IPS-18a (cell line): ENCODE measurements around the gene FERMT1.
A peak's percentile ranks its signal among the peaks of the same experiment; 100 is the strongest.

Experiments used
- H3K27ac ChIP-seq: one replicate; pipeline ENCODE4 v1.5.1; 2013; ENCODE audit warnings: low read length
- H3K27me3 ChIP-seq: one replicate; pipeline ENCODE4 v1.6.1; 2013; ENCODE audit warnings: mild to moderate bottlenecking, low read length; ENCODE audit not compliant: control insufficient read depth, insufficient read depth
- H3K36me3 ChIP-seq: one replicate; pipeline ENCODE4 v1.6.1; 2013; ENCODE audit warnings: low read depth, low read length; ENCODE audit not compliant: control insufficient read depth
- H3K4me1 ChIP-seq: one replicate; pipeline ENCODE4 v1.6.1; 2013; ENCODE audit warnings: low read depth, low read length; ENCODE audit not compliant: control insufficient read depth
- H3K4me3 ChIP-seq: one replicate; pipeline ENCODE4 v1.5.1; 2013; ENCODE audit warnings: low read length
- H3K9ac ChIP-seq: one replicate; pipeline ENCODE4 v1.6.1; 2013; ENCODE audit warnings: mild to moderate bottlenecking, low read length, moderate library complexity
- H3K9me3 ChIP-seq: one replicate; pipeline ENCODE4 v1.6.1; 2013; ENCODE audit warnings: low read depth, low read length; ENCODE audit not compliant: control insufficient read depth

Gene FERMT1

DNA sequence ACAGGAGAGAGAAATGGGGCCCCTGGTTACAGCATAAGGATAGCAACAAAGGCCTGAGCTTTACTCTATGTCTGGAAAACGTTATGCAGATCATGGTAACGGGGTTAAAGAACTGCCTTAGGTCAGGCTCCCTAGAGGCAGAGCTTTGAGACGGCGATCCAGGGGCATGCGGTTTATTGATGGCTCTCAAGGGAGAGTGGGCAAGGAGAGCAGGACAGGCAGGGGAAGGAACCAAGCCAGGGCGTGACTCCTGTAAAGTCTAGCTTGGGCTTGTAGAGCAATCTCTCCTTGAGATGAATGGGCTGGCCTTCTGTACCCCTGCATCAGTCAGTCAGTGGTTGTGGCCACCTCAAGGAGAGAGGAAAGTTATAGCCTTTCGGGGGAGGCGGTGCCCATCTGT is 12.5 kb upstream of the FERMT1 start:
- H3K4me1 ChIP-seq: no peaks in the 10 kb centered on the region
- H3K27ac ChIP-seq: no peak overlapping the region
- H3K9ac ChIP-seq: no peak overlapping the region
- H3K4me3 ChIP-seq: no peak overlapping the region
- H3K36me3 ChIP-seq: no peaks in the 10 kb centered on the region
- H3K9me3 ChIP-seq: no peaks in the 10 kb centered on the region
- H3K27me3 ChIP-seq: no peaks in the 10 kb centered on the region

DNA sequence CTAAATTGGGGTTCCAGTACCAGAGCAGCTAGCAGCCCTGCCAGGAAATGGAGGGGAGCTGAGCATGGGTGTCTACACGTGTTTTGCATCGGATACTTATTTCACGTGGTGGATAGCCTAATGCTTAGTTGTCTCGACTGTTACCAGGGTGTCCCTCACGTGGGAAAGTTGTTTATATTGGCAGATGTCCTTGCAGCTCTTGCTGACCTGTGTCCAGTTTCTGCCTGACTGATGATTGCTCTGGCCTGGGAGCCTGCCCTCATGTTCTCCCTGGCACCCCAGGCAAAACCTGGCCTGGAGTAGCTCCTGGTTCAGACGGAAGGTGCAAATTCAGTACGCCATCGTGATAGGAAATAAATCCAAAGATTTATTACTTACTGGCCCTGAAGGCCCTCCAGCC is 11.8 kb upstream of the FERMT1 start:
- Histone ChIP-seq H3K36me3 (no peaks in the 10 kb centered on the region), H3K9ac (no peak overlapping the region), H3K27me3 (no peaks in the 10 kb centered on the region), H3K9me3 (no peaks in the 10 kb centered on the region), H3K27ac (no peak overlapping the region), H3K4me3 (no peak overlapping the region), H3K4me1 (no peaks in the 10 kb centered on the region)

DNA sequence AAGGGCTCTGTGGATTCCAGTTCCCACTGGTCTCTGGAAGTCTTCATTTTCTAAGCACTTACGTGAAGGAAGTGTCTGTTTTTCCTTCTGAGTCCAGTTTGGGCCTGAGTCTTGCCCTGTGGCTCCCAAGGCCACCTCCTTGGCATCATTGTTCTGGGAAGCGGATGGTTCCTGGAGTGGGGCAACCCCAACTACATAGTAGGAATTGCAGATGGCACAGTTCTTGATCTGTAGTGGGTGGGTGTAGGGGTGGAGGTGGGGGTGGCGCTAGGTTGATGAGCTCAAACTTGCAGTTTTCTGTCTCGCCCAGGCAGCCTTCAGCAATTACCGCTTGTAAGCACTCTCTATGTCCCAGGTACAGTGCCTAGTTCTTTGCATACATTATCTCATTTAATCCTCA is 7.2 kb upstream of the FERMT1 start:
- H3K9ac ChIP-seq: no peak overlapping the region
- no peaks in the 10 kb centered on the region for H3K4me1 ChIP-seq
- H3K9me3 ChIP-seq: no peaks in the 10 kb centered on the region
- no peak overlapping the region for H3K4me3 ChIP-seq
- no peaks in the 10 kb centered on the region for H3K27me3 ChIP-seq
- H3K36me3 ChIP-seq: no peaks in the 10 kb centered on the region
- H3K27ac ChIP-seq: no peak overlapping the region

DNA sequence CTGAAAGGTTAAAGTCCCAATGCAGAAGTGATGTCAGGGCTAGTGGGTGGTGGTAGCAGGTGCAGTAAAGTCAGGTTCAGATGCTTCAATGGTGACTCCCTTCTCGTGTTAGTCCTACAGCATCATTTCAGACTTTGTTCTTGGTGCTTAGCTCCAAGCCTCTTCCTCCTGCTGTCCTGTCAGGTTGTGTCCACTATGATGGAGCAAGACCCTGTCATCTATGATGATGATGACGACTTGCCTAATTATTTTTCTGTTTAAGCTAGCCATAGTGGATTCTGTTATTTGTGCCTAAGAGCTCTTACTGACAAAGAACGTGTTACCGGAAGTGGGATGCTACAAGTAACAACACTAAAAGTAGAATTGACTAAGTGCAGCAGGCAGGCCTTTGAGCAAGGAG is 5.0 kb upstream of the FERMT1 start:
- H3K36me3 ChIP-seq: no peaks in the 10 kb centered on the region
- H3K27ac ChIP-seq: no peak overlapping the region
- H3K4me1 ChIP-seq: peaks cover 7% of the 10 kb centered on the region
- no peaks in the 10 kb centered on the region for H3K9me3 ChIP-seq
- H3K27me3 ChIP-seq: peaks cover under 1% of the 10 kb centered on the region
- H3K9ac ChIP-seq: no peak overlapping the region
- H3K4me3 ChIP-seq: no peak overlapping the region

DNA sequence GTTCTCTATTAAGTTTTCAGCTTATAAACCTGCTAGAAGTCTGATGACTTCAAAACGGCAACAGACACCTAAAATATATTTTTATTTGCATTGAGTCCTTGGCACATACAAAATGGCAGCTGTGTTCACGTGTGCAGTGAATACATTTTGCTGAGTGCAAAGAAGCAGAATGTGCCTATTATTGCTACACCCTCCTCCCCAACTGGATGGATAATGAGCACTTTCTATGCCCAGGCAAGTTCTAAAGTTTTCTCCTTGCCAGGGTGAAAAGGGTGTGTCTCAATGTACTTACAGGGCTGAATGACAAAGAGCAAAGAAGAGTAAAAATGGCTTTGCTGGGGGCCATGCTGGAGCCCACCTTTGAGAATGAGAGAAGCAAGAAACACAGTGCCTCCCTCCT is 4.0 kb upstream of the FERMT1 start:
- Histone ChIP-seq H3K36me3 (no peaks in the 10 kb centered on the region), H3K9me3 (no peaks in the 10 kb centered on the region)

DNA sequence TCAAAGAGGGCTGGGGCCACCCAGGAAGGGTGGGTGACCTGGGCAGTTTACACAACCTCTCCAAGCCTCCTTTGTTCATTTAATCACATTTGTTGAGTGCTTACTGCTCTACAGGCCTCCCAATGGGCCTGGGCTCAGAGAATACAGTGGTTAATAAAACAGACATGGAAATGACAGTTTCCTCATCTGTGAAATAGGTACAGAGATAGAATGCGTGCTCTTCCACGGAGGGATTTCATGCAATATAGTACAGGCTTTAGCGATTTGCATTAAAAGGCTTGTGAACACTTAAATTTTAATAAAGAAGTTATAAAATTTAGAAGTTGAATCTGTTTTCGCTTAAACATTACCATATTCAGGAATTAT is 802 bp upstream of the FERMT1 start:
- Histone ChIP-seq H3K36me3 (no peaks in the 10 kb centered on the region), H3K9ac (peak overlapping the region; percentile 53), H3K4me3 (peak overlapping the region; percentile 64), H3K27me3 (peaks cover 18% of the 10 kb centered on the region), H3K9me3 (no peaks in the 10 kb centered on the region), H3K4me1 (peaks cover 34% of the 10 kb centered on the region), H3K27ac (no peak overlapping the region)

More for the DNA sequence above, 4.0 kb upstream of the FERMT1 start:
- Histone ChIP-seq H3K27ac (no peak overlapping the region), H3K27me3 (peaks cover 10% of the 10 kb centered on the region), H3K4me1 (peaks cover 12% of the 10 kb centered on the region), H3K9ac (no peak overlapping the region), H3K4me3 (no peak overlapping the region)

DNA sequence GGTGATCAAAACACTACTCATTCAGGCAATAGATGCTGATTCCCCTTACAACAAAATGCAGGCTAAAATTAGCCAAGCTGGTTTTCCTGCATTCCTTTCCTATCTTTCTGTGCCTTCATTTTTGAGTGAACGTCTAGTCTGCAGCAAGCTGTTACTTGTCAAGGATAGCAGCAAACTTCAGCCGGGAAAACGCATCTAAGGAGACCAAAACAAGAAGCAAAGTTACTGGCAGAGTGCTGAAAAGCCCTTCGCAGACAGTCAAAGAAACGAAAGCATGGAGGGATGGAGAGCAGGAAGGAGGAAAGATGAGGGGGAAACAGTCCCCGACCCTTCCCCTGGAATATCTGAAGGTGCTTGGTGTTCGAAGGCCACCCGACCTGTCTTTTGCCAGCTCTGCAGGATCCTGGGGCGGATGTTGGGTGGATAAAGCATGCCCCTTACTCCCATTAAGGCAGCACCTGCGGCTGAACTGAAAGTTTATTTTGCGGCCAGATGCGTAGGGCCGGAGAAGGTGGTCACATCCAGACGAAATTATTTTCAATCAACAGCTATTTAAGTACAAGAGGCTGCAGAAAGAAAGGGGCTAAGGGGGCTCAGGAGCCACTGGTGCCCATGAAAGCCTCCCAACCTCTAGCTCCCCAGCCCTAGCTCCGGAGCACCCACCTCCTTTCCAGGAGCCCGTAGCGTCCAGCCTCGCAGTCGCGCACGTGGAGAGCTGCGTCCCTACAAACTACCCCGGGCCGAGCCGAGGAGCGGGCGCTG is 538 bp downstream of the FERMT1 start:
- Histone ChIP-seq H3K9ac (peak overlapping the region; percentile 53), H3K4me1 (peaks cover 34% of the 10 kb centered on the region), H3K9me3 (no peaks in the 10 kb centered on the region), H3K27me3 (peaks cover 18% of the 10 kb centered on the region), H3K4me3 (peak overlapping the region; percentile 64), H3K27ac (no peak overlapping the region), H3K36me3 (peaks cover 7% of the 10 kb centered on the region)

DNA sequence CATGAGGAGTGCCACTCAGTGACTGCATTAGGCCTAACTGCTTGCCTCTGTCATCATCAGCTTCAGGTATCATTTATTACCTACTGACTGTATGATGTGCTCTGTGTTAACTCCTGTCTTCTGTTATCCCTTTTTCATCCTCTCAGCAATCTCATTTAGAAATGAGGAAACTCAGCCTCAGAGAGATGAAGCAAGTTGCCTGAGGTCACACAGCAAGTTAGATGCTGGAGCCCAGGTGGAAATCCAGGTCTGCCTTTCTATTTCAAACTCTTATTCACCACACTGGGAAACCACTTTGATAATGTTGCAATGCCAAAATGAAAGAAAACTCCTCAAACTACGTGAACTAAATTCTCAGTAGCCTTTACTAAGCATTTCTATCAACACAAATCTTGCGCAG is 1.3 kb downstream of the FERMT1 start:
- H3K9me3 ChIP-seq: no peaks in the 10 kb centered on the region
- no peak overlapping the region for H3K27ac ChIP-seq
- H3K4me1 ChIP-seq: peaks cover 34% of the 10 kb centered on the region
- peaks cover 7% of the 10 kb centered on the region for H3K36me3 ChIP-seq
- no peak overlapping the region for H3K9ac ChIP-seq
- H3K4me3 ChIP-seq: peak overlapping the region; percentile 64
- H3K27me3 ChIP-seq: peaks cover 18% of the 10 kb centered on the region

DNA sequence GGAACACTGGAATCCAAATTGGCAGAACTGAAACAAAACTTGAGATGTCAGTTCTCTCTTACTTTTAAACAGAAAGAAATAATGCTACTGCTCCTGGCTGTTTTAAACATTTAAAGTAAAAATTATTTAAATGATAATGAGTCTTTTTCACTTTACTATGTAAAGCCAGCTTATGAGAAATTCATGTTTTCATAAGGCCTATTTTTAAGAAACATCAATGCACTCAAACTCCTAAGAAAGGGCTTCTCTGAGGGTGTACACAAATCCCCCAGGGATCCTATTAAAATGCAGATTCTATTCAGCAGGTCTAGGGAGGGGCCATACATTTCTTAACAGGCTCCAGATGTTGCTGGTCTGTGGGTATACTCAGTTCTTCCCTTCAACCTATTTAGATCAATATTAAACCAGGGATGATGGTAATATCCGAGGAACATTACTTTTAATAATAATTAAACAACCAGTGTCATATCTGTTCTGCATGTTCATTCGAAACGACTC is 2.3 kb downstream of the FERMT1 start:
- Histone ChIP-seq H3K4me1 (peaks cover 34% of the 10 kb centered on the region), H3K27me3 (peaks cover 18% of the 10 kb centered on the region), H3K9me3 (no peaks in the 10 kb centered on the region), H3K9ac (no peak overlapping the region), H3K4me3 (peak overlapping the region; percentile 25), H3K27ac (no peak overlapping the region), H3K36me3 (peaks cover 7% of the 10 kb centered on the region)

DNA sequence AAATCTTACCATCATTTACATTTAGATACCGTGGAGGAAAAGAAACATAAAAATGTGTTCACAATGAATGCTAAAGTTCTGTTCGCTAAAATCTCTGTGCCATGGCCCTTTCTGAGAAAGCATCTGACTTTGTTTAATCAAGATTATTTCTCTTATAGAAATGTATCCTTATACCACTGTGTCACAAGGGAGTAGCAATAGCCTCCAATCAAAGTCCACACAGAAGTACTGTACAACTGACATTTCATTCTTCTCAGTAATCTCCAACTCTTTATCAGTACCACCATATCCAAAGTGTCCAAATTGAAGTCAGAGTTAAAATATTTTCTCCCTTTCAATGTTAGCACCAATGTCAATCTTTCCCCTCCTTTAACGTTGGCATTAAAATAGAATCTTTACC is 6.1 kb downstream of the FERMT1 start:
- Histone ChIP-seq H3K27ac (no peak overlapping the region), H3K4me1 (peaks cover 22% of the 10 kb centered on the region), H3K36me3 (peaks cover 32% of the 10 kb centered on the region), H3K9ac (no peak overlapping the region), H3K9me3 (peaks cover 11% of the 10 kb centered on the region), H3K27me3 (peaks cover 7% of the 10 kb centered on the region), H3K4me3 (no peak overlapping the region)

DNA sequence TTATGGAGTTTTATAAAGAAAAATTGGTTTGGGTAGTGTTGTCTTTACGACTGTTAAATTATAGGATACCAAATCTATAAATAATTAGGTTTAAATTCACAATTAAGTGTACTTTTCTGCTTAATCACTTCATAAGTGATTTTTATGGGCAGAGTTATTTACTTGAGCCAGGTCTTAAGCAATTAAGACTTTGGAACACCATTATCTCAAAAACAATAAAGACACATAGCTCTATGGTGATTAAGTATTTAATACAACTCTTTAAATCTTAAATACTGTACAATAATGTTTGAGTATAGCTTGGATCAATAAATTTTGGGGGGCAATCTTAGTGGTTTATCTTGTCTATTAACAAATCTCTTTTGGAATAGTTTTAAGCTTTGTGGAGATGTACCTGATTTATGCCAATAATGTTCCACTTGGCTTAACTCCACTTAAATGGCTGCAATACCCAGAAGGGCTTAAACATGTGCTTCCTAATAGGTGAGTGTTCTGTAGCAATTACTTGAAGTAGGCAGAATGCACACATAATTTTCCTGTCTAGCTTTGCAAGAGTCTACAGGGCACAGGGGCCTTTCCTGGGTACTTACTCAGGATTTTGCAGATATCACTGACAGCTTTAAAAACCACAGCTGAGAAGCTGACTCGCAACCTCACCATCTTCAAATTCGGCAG is 7.5 kb downstream of the FERMT1 start:
- H3K4me3 ChIP-seq: no peak overlapping the region
- peaks cover 32% of the 10 kb centered on the region for H3K36me3 ChIP-seq
- H3K9ac ChIP-seq: no peak overlapping the region

DNA sequence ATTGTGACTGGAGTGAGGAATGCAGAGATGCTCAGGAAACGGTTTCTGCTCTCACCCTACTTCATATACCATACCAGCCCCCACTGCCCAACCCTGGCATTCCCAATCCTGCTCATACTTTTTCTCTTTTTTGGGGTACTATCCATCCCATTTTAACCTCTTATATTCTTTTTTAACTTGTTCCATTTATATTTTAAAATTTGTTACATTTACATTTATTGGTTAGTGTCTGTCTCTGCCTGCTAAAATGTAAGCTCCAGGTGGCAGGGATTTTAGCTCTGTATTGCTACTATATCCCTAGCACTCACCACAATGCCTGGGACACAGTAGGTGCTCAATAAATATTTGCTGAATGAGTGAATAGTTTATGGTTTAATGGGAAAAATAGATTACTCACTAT is 8.1 kb downstream of the FERMT1 start:
- Histone ChIP-seq H3K4me1 (peaks cover 6% of the 10 kb centered on the region), H3K36me3 (peaks cover 32% of the 10 kb centered on the region), H3K27me3 (no peaks in the 10 kb centered on the region), H3K9ac (no peak overlapping the region), H3K4me3 (no peak overlapping the region), H3K27ac (no peak overlapping the region), H3K9me3 (peaks cover 11% of the 10 kb centered on the region)

More for the DNA sequence above, 7.5 kb downstream of the FERMT1 start:
- peaks cover 13% of the 10 kb centered on the region for H3K4me1 ChIP-seq
- peaks cover 11% of the 10 kb centered on the region for H3K9me3 ChIP-seq
- H3K27me3 ChIP-seq: no peaks in the 10 kb centered on the region
- H3K27ac ChIP-seq: no peak overlapping the region
